Jurkat, Clone E6-1 (cell line): Measurements from ENCODE around the gene HS3ST6.
A peak's percentile ranks its signal among the peaks of the same experiment; 100 is the strongest.
"Not testable (repeated sequence)": the region's sequence is repeated elsewhere in the genome, so short reads cannot be mapped to it uniquely, and the experiment has no call there.

Experiments used
- DNase-seq: peaks from one replicate; pipeline ENCODE4 v3.0.0-alpha.2; 2011; ENCODE audit warnings: low read depth, low spot score
- H3K4me3 ChIP-seq: 2 replicates; pipeline ENCODE4 v1.5.1; 2011; ENCODE audit warnings: mild to moderate bottlenecking, low read length, control low read depth, moderate library complexity

The HS3ST6 gene

DNA sequence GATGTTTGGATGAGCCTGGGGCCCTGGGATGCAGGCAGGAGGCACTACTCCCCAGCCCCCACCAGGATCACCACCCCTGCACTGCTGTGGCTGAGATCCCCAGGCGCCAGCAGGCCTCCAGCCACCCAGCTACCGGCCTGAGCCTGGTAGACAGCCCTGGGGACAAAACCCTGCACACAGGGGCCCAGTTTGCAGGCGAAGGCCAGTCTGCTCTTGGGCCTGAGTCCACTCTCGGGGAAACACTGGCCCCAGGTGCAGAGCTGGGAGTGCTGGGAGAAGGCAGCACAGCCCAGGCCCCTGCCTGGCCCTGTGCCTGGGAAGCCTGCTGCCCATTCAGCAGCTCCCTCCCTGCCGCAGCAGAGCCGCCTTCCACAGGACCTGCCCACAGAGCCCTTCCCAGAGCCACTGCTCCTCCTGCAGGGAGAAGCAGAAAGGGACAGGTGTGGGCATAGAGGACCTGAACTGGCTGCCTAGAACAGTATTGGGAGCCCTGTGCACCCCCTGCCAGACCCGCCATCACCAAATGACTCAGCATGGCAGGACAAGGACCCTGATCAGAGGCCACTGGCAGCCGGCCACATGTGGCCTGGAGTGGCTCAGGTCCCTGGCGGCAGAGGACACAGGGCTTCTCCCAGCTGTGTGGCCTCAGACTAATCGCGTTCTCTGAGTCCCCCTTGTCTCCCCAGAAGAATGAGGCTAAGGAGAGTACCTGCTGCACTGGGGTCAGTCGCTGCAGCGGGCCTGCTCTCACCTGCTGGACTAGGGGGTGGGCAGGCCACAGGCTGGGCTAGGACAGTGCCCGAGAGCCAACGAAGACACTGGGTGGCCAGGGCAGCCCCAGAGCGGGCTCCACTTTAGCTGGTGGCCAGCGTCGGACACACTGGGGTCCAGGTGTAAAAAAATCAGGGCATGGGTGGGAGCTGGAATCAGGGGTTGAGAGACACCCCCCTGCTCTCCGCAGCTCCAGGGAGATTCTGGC is 14.1 kb upstream of the HS3ST6 start:
- H3K4me3 ChIP-seq, result no peak overlapping the region
- no peak for DNase-seq

DNA sequence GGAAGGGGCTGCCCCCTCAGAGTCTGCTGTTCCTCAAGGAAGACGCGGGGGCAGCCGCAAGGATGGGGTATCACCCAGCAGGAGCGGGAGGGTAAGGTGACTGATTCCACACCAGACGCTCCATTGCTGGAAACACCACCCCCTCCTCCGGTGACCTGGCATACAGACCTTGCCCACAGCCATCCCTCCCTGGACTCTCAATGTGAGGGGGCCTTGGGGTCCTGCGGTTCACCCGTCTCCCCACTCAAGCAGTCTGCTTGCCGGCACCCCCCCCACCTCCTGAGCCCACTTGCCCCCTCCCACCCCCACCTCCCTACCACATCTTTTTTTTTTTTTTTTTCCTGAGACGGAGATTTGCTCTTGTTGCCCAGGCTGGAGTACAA is 12.1 kb upstream of the HS3ST6 start:
- H3K4me3 ChIP-seq, result no peak overlapping the region
- no peak for DNase-seq

DNA sequence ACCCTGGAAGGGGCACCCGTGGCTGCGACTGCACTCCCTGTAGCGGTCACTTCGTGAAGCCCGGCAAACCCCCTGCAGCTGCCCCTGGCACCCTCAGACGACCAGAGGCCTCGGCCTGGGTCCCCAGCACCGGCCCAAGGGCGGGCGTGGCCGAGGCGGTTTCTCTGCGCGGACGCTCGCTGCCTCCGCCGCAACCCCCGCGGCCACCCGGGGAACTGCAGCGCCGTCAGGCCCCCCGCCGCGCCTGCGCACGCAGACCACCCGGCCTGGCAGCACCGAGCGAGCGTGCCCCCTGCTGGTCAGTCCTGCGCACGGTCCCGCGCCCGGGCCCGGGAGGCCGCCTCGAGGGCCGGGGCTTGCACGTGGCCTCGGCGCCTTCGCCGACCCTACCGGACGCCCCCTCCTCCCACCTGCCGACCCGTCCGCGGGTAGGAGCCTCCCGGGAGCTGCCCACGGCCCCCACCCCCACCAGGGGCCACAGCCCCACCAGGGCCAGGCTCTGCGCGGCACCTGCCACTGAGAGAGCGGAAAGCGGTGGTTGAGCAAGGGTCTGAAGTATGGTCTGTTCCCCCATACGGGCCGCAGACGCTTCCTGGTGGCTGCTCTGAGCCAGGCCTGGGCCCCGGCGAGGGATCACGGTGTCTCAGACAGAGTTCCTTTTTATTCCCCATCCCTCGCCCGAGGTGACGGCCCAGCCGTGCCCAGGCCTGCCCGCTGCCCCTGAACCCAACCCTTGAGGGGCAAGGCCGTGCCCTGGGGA is 11.5 kb upstream of the HS3ST6 start:
- peak; percentile 55 for DNase-seq
- peak overlapping the region; percentile 55 for H3K4me3 ChIP-seq

DNA sequence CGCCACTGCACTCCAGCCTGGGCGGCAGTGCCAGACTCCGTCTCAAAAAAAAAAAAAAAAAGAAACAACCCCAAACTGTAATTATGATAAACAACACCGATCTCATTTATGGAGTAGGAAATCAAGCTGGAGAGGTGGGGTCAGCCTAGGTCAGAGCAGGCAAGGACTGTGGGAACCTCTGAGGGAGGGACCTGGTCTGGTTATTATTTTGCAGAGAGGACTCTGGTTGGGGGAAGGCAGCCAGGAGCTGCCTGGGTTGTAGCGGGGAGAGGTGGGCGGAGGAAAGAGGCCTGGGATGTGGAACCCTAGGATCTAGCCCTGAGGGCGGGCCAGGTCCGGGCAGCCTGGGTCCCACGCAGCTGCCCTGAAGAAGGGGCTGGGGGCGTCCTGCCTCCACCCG is 10.9 kb upstream of the HS3ST6 start:
- H3K4me3 ChIP-seq, result peak overlapping the region; percentile 55

DNA sequence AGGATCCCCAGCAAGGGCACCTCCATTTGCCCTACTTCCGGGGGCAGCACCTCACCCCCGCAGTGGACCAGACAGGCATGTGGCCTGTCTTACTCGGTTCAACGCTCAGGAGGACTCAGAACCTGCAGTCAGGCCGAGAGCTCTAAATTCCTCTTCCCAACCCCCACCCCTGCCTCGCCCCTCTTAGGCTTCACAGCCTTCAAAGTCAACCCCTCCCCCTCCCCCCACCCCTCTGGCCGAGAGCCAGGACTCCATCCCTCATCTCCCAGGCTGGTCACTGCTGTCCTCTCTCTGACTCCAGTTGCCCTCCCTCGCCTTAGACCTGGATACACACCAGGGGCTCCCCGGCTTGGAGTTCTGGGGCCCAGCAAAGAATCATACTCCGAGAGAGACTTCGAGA is 8.1 kb upstream of the HS3ST6 start:
- H3K4me3 ChIP-seq, result no peak overlapping the region
- no peak for DNase-seq

More for the DNA sequence above, 10.9 kb upstream of the HS3ST6 start:
- no peak for DNase-seq

DNA sequence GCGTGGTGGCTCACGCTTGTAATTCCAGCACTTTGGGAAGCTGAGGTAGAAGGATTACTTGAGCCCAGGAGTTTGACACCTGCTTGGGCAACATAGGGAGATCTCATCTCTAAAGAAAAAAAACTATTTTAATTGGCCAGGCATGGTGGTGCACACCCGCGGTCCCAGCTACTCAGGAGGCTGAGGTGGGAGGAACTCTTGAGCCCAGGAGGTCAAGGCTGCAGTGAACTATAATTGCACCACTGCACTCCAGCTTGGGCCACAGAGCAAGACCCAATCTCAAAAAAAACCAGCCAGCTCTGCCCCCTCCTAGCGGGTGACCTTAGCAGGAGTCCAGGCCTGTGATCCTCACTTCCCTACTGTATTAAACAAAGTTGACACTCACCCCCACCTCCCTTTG is 5.9 kb upstream of the HS3ST6 start:
- DNase-seq, result no peak
- H3K4me3 ChIP-seq, result no peak overlapping the region

DNA sequence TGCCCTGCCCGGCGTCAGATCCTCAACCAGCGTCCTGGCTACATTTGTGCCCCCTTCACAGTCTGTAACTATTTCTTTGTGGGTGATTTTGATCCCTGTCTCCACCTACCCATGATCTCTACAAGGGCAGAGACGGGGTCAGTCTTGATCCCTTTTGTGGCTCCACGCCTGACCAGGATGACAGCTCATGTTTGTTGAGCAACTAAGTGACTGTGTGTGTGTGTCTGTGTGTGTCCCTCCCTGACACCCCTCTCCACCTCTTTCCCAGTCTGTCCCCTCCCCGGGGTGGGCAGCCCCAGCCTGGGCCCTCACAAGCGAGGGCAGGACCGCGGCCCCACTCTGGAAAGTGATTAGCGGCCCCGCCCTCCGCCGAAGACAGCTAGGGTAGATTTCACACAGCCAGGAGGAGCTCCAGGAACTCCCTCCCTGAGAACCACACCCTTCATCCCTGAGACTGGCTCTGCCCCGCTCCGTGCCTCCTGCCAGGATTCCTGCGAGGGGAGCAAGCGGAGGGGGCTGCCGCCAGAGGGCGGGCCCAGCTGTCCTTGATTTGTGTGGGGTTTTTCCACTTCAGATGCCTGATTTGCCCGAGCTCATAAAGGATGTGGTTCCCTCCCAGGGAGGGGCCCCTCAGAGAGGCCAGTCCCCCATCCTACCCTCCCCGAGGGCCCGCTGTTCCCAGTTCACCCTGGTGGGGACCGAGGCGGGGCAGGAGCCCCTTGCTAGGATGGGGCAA is 5.3 kb upstream of the HS3ST6 start:
- DNase-seq, result no peak
- H3K4me3 ChIP-seq, result no peak overlapping the region

DNA sequence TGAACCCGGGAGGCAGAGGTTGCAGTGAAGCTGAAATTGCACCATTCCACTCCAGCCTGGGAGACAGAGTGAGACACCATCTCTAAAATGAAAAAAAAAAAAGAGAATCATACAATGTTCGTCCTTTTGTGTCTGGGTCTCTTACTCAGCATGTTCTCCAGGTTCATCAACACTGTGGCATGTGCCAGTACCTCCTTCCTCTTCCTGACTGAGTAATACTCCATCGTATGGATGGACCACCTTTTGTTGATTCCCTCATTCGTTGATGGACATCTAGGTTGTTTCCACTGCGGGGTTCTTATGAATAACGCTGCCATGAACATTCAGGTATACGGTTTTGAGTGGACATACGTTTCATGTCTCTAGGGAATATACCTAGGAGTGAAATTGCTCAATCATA is 4.1 kb upstream of the HS3ST6 start:
- H3K4me3 ChIP-seq, result no peak overlapping the region
- no peak for DNase-seq

DNA sequence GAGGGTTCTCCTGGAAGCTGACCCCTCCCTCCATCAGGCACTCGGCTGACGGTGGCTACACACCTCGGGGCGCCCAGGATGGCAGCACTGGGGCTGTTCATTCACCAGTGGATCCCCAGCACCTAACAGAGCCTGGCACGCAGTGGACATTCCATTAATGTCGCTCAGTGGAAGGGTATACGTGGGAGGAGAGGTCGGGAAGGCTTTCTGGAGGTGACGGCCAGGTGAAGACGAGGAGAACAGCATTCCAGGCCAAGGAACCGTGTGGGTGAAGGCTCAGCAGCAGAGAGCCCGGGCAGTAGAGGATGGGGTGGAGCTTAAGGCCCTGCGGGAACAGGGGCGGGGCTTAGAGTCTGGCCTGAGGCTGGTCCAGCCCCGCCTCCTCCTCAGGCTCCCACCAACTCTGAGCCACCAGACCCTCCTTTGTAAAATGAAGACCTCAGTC is 2.5 kb upstream of the HS3ST6 start:
- no peak for DNase-seq

DNA sequence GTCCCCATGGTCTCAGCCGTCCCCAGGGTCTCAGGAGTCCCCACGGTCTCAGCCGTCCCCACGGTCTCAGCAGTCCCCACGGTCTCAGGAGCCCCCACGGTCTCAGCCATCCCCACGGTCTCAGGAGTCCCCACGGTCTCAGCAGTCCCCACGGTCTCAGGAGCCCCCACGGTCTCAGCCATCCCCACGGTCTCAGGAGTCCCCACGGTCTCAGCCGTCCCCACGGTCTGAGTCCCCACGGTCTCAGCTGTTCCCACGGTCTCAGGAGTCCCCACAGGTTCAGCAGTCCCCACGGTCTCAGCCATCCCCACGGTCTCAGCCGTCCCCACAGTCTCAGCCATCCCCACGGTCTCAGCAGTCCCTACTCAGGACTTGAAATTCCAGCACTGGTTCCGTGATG is 1.9 kb upstream of the HS3ST6 start:
- not testable (repeated sequence) for DNase-seq, H3K4me3 ChIP-seq

More for the DNA sequence above, 2.5 kb upstream of the HS3ST6 start:
- H3K4me3 ChIP-seq, result no peak overlapping the region

DNA sequence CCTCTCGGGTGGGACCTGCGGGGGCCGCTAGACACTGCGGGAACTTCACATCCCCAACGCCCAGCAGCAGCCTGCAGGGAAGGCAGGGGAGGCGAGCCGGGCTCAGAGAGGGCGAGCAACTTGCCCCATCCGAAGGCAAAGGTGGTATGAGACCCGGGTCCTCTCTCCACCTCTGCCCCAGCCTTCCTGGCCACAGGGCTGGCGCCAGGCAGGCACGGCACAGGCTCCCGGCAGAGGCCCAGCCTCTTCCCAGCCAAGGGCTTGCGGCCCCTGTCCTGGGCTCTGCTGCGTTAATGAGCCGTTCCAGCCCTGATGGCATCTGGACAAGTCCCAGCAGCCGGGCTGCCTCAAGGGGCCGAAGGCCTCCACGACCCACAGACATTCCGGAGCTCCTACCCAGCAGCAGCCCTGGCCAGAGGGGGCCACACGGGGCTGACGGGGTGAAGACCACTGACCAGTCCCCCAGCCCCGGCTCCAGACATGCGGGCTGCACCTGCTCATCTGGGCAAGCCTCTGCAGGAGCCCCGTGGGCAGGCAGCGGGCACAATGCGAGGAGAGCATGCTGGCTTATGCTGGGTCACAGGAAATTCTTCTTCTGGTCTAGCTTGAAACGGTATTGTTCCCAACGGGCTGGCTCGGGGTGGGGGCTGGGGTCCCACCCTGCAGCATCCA is 1.2 kb upstream of the HS3ST6 start:
- H3K4me3 ChIP-seq, result no peak overlapping the region
- no peak for DNase-seq

DNA sequence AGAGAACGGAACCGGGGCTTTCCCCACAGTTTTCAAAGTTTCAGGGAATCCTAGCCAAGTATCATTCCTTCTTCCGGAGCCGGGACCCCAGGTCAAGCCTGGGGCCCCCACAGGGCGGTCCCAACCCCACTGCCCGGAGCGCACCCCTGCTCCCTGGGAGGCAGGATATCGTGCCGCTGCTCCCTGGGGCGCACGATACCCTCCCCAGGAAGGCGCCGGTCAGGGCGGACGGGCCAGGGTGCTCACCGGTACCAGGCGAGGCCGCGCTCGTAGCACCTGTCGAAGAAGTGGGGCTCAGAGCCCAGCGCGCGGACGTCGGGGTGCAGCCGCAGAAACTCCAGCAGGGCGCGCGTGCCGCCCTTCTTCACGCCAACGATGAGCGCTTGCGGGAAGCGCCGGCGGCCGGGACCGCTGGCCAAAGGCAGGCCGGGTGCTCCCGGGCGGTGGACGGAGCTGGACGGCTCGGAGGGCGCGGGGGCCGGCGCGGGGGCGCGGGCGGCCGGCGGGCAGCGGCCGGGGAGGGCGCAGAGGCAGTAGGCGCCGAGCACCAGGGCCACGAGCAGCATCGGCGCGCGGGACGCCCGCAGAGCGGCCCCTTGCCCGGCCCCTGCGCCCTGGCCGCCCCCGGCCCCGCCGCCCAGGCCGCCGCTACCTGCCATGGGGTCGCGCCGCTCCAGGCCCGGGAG is 407 bp downstream of the HS3ST6 start:
- H3K4me3 ChIP-seq, result no peak overlapping the region
- DNase-seq, result no peak

DNA sequence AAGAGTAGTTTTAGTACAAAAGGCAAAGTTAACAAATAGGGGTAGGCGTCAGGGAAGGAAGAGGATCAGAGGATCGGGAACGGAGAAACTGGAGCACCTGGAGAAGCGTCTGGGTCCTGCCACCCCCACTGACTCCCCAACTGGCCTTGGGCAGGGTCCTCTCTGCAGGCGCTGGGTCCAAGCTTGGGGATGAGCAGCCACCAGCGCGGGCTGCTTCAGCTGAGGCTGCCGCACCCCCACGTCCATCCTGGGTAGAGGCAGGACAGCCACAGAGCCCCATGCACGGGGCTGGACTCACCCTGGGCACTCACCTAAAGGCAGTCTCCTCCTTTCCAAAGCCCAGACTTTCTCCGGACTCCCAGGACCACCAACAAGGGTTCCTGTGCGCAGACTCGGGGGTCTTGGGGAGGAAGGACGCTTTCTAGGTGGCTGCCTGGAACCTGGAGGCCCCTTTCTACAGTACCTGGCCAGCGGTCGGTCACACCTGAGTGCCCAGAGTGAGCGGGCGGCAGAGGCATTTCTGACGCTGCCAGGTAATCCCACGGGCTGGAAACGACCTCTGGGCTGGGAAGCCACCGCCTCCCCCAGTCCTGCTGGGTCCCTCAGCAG is 1.1 kb downstream of the HS3ST6 start:
- DNase-seq, result no peak
- H3K4me3 ChIP-seq, result no peak overlapping the region

DNA sequence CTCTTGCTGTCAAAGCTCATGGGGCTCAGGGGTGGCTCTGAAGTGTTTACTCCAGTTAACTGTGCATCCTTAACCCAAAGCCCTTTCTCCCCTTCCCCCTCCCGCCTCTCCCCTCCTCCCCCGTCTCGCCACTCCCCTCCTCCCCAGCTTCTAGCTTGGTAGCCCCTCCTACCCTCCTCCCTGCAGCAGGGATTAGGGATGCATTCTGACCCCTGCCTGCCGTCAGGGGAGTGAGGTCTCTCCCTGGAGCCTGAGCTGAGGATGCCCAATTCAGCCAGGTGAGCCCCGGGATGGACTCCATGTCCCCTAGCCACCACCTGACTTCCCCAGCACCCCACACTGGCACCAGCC is 1.6 kb downstream of the HS3ST6 start:
- DNase-seq, result no peak
- H3K4me3 ChIP-seq, result no peak overlapping the region

DNA sequence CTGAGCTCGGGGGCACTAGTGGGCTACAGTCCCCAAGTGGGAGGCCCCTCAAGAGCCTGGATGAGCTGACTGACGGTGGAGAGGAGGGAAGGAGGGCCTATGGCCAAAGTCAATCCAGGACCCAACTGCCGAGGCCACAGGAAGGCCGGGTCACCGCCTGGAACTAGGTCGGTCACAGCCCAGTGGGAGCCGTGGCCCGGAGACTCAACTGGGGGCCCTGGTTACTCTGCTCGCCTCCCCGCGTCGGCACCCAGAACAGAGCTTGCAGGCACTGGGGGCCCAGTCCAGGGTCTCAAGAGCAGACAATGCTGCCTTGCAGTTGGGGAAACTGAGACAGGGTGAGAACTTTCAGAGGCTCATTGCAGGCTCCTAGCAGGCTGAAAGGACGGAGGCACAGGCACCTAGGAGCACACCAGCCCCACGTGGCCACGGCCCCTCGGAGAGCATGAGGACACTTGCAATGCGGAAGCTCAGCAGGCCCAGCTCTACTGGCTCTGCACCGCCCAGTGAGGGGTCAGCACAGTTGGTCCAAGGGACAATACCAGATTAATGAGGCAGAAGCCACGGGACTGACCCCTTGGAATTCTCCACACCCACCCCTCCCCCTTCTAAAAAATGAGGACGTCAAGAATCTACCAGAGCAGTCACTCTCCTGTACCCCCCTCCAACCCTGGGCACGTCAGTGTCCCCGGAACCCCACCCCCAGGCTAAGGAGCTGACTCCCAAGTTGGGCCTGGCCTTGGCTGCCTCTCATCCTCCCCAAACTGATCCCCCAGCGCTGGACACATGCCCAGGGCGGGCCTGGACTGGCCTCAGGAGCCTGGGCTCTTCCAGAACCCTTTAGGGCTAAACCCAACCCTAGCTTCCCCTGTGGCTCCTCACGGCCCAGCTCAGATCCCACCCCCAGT is 2.2 kb downstream of the HS3ST6 start:
- no peak overlapping the region for H3K4me3 ChIP-seq

DNA sequence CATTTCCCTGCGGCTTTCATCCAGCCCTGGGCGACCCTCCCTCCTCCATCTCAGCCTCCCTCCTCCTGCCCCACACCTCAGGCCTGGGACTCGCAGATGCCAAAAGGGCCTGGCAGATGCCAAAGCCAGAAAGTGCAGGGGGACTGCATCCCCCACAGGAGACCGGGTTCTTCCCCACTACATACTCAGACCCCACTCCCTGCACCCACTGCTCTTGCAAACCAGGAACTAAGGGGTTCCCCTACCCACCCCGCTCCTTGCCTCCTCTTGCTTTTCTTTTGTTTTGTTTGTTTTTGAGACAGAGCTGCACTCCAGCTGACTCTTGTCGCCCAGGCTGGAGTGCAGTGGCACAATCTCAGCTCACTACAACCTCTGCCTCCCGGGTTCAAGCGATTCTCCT is 3.2 kb downstream of the HS3ST6 start:
- no peak for DNase-seq
- no peak overlapping the region for H3K4me3 ChIP-seq

More for the DNA sequence above, 2.2 kb downstream of the HS3ST6 start:
- DNase-seq, result no peak

DNA sequence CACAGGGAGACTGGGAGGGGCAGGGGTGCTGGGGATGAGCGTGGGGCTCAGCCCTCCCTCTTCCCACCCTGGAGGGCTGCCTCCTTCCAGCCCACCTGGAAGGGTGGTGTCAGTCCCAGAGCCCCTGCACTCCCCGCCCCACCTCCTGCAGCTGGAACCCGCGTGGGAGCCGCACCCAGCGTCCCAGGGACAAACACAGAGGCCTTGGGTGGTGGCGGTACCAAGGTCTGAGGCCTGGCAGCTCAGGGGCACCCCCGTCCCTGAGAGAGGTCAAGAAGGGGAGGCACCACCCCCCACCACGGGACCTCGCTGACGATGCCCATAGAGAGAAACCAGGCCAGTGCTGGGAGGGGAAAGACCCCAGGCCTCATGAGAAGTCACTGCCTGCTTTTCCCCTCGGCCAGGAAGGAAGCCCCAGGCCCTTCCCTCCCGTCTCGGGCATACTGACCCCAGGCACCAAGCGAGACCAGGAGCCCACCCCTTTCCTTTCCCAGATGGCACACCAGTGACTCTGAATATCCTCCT is 4.1 kb downstream of the HS3ST6 start:
- no peak overlapping the region for H3K4me3 ChIP-seq
- no peak for DNase-seq
